ENCODE data around the gene AFAP1.

The AFAP1 gene

GRCh38 chr4:7831858-7832730 is 107.6 kb downstream of the AFAP1 start:
- no peak for TF ChIP-seq CTCF (IDR thresholded peaks at IDR 0.05; ENCODE audit: low read depth, low read length)
- H3K4me3 ChIP-seq (ENCODE audit: low read depth, low read length), result no peak overlapping the region
- in situ Hi-C loops (cut with HindIII; ENCODE audit: low sequenced_read_pairs), result no loop called here
- DNase-seq (ENCODE audit: low read depth, low spot score), result no peak

GRCh38 chr4:7831330-7831729 is 108.3 kb downstream of the AFAP1 start:
- in situ Hi-C loops (cut with HindIII; ENCODE audit: low sequenced_read_pairs), result no loop called here
- DNase-seq (ENCODE audit: low read depth, low spot score), result peak; percentile 85

GRCh38 chr4:7830747-7831146 is 108.9 kb downstream of the AFAP1 start:
- H3K4me3 ChIP-seq (ENCODE audit: low read depth, low read length), result no peak overlapping the region
- in situ Hi-C loops (cut with HindIII; ENCODE audit: low sequenced_read_pairs), result no loop called here
- TF ChIP-seq CTCF (IDR thresholded peaks at IDR 0.05; ENCODE audit: low read depth, low read length), result no peak
- no peak for DNase-seq (ENCODE audit: low read depth, low spot score)

More at GRCh38 chr4:7831330-7831729, 108.3 kb downstream of the AFAP1 start:
- H3K4me3 ChIP-seq (ENCODE audit: low read depth, low read length), result no peak overlapping the region
- no peak for TF ChIP-seq CTCF (IDR thresholded peaks at IDR 0.05; ENCODE audit: low read depth, low read length)

GRCh38 chr4:7829652-7830580 is 109.7 kb downstream of the AFAP1 start:
- no peak for DNase-seq (ENCODE audit: low read depth, low spot score)
- TF ChIP-seq CTCF (IDR thresholded peaks at IDR 0.05; ENCODE audit: low read depth, low read length), result no peak
- no peak overlapping the region for H3K4me3 ChIP-seq (ENCODE audit: low read depth, low read length)
- in situ Hi-C loops (cut with HindIII; ENCODE audit: low sequenced_read_pairs), result no loop called here

- TF ChIP-seq CTCF (IDR thresholded peaks at IDR 0.05; ENCODE audit: low read depth, low read length), result no peak
- peak; percentile 82 for DNase-seq (ENCODE audit: low read depth, low spot score)
- H3K4me3 ChIP-seq (ENCODE audit: low read depth, low read length), result no peak overlapping the region
- in situ Hi-C loops (cut with HindIII; ENCODE audit: low sequenced_read_pairs), result no loop called here
These were observed 110.8 kb downstream of the AFAP1 start for GRCh38 chr4:7828793-7829301.

GRCh38 chr4:7828011-7828720 is 111.5 kb downstream of the AFAP1 start:
- no peak overlapping the region for H3K4me3 ChIP-seq (ENCODE audit: low read depth, low read length)
- no peak for TF ChIP-seq CTCF (IDR thresholded peaks at IDR 0.05; ENCODE audit: low read depth, low read length)
- in situ Hi-C loops (cut with HindIII; ENCODE audit: low sequenced_read_pairs), result no loop called here
- DNase-seq (ENCODE audit: low read depth, low spot score), result peak; percentile 99

Data from astrocyte of the spinal cord (primary cell).